ENCODE results near the gene TAAR5.

DNA sequence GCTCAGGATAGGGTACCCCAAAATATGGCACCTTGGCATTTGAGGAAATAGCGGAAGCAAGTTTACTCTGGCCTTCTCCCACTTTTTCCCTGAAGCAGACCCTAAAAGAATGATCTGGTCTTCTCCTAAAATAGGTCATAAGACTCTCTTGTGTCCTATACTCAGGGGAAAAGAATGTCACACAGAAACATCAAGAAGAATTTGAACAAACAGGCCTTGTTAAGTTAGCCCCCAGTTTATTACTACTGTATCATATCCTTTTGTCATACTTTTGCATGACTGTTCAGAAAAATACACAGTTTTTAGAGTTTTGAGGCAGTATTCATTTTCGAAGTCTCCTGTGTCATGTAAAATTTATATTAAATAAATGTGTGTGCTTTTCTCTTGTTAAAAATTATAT is 22.1 kb upstream of the TAAR5 start:
- TF ChIP-seq, protein P1, sequence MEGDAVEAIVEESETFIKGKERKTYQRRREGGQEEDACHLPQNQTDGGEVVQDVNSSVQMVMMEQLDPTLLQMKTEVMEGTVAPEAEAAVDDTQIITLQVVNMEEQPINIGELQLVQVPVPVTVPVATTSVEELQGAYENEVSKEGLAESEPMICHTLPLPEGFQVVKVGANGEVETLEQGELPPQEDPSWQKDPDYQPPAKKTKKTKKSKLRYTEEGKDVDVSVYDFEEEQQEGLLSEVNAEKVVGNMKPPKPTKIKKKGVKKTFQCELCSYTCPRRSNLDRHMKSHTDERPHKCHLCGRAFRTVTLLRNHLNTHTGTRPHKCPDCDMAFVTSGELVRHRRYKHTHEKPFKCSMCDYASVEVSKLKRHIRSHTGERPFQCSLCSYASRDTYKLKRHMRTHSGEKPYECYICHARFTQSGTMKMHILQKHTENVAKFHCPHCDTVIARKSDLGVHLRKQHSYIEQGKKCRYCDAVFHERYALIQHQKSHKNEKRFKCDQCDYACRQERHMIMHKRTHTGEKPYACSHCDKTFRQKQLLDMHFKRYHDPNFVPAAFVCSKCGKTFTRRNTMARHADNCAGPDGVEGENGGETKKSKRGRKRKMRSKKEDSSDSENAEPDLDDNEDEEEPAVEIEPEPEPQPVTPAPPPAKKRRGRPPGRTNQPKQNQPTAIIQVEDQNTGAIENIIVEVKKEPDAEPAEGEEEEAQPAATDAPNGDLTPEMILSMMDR (IDR thresholded peaks at IDR 0.05; ENCODE audit: insufficient read depth, low read length) = no peak
- TF ChIP-seq, protein P2, sequence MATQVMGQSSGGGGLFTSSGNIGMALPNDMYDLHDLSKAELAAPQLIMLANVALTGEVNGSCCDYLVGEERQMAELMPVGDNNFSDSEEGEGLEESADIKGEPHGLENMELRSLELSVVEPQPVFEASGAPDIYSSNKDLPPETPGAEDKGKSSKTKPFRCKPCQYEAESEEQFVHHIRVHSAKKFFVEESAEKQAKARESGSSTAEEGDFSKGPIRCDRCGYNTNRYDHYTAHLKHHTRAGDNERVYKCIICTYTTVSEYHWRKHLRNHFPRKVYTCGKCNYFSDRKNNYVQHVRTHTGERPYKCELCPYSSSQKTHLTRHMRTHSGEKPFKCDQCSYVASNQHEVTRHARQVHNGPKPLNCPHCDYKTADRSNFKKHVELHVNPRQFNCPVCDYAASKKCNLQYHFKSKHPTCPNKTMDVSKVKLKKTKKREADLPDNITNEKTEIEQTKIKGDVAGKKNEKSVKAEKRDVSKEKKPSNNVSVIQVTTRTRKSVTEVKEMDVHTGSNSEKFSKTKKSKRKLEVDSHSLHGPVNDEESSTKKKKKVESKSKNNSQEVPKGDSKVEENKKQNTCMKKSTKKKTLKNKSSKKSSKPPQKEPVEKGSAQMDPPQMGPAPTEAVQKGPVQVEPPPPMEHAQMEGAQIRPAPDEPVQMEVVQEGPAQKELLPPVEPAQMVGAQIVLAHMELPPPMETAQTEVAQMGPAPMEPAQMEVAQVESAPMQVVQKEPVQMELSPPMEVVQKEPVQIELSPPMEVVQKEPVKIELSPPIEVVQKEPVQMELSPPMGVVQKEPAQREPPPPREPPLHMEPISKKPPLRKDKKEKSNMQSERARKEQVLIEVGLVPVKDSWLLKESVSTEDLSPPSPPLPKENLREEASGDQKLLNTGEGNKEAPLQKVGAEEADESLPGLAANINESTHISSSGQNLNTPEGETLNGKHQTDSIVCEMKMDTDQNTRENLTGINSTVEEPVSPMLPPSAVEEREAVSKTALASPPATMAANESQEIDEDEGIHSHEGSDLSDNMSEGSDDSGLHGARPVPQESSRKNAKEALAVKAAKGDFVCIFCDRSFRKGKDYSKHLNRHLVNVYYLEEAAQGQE (IDR thresholded peaks at IDR 0.05; ENCODE audit: insufficient replicate concordance, low read depth) = no peak
- TF ChIP-seq POLR2AphosphoS5 (IDR thresholded peaks at IDR 0.05; ENCODE audit: low read depth) (no peak), SPI1 (IDR thresholded peaks at IDR 0.05; ENCODE audit: borderline replicate concordance, low read depth) (no peak), GABPA (IDR thresholded peaks at IDR 0.05; ENCODE audit: low read depth) (no peak)

Data from HL-60 (cell line).